Measurements from ENCODE around the gene CELA1.

The CELA1 gene

GRCh38 chr12:51328587-51328986 lies 17.9 kb downstream of the CELA1 start:
- no peak overlapping the region for H3K4me3 ChIP-seq (IDR thresholded peaks at IDR 0.05; ENCODE audit: insufficient read depth, low read depth, low read length)
- H2AFZ ChIP-seq (ENCODE audit: low read depth) = no peak overlapping the region
- no peak overlapping the region for H3K9ac ChIP-seq
- H3K27me3 ChIP-seq (ENCODE audit: insufficient read depth, low read depth) = no peaks in the 10 kb centered on the region
- no peak overlapping the region for H3K27ac ChIP-seq
- H3K4me2 ChIP-seq = no peak overlapping the region
- no peaks in the 10 kb centered on the region for H4K20me1 ChIP-seq (ENCODE audit: insufficient read depth)
- peaks cover 55% of the 10 kb centered on the region for H3K4me1 ChIP-seq (ENCODE audit: low read depth, poor library complexity, severe bottlenecking)
- no peak for TF ChIP-seq CTCF (conservative IDR thresholded peaks at IDR 0.05; ENCODE audit: low read depth, low read length)
- H3K79me2 ChIP-seq (ENCODE audit: insufficient read depth, low read depth) = no peaks in the 10 kb centered on the region
- H3K36me3 ChIP-seq (ENCODE audit: insufficient read depth) = no peaks in the 10 kb centered on the region

- Histone ChIP-seq H3K79me2 (ENCODE audit: insufficient read depth, low read depth) (peaks cover 11% of the 10 kb centered on the region; the same call in 1 of the 2 replicates), H4K20me1 (ENCODE audit: insufficient read depth) (no peaks in the 10 kb centered on the region), H3K4me1 (ENCODE audit: low read depth, poor library complexity, severe bottlenecking) (peaks cover 65% of the 10 kb centered on the region), H3K9ac (peak overlapping the region; percentile 49; the same call in 1 of the 2 replicates), H3K4me2 (peak overlapping the region; percentile 75), H3K36me3 (ENCODE audit: insufficient read depth) (no peaks in the 10 kb centered on the region), H3K27ac (peak overlapping the region; percentile 81), H3K4me3 (IDR thresholded peaks at IDR 0.05; ENCODE audit: insufficient read depth, low read depth, low read length) (no peak overlapping the region), H2AFZ (ENCODE audit: low read depth) (peak overlapping the region; percentile 71), H3K27me3 (ENCODE audit: insufficient read depth, low read depth) (no peaks in the 10 kb centered on the region)
- TF ChIP-seq CTCF (conservative IDR thresholded peaks at IDR 0.05; ENCODE audit: low read depth, low read length) = no peak
Observed at GRCh38 chr12:51326698-51327439, 19.6 kb downstream of the CELA1 start.

- TF ChIP-seq CTCF (conservative IDR thresholded peaks at IDR 0.05; ENCODE audit: low read depth, low read length) = no peak
- Histone ChIP-seq H2AFZ (ENCODE audit: low read depth) (no peak overlapping the region), H3K4me1 (ENCODE audit: low read depth, poor library complexity, severe bottlenecking) (peaks cover 84% of the 10 kb centered on the region), H3K4me3 (IDR thresholded peaks at IDR 0.05; ENCODE audit: insufficient read depth, low read depth, low read length) (no peak overlapping the region), H3K79me2 (ENCODE audit: insufficient read depth, low read depth) (peaks cover 19% of the 10 kb centered on the region; the same call in 1 of the 2 replicates), H4K20me1 (ENCODE audit: insufficient read depth) (no peaks in the 10 kb centered on the region), H3K9ac (no peak overlapping the region), H3K4me2 (no peak overlapping the region), H3K27me3 (ENCODE audit: insufficient read depth, low read depth) (no peaks in the 10 kb centered on the region), H3K36me3 (ENCODE audit: insufficient read depth) (no peaks in the 10 kb centered on the region), H3K27ac (no peak overlapping the region; the same call in 1 of the 2 replicates)
Observed at GRCh38 chr12:51324953-51325352, 21.5 kb downstream of the CELA1 start.

- H2AFZ ChIP-seq (ENCODE audit: low read depth) = peak within 1 kb of the TSS; percentile 58
- peak within 1 kb of the TSS; percentile 72 for H3K4me2 ChIP-seq
- H3K27ac ChIP-seq = peak within 1 kb of the TSS; percentile 75
- no peak within 1 kb of the TSS for H3K4me3 ChIP-seq (IDR thresholded peaks at IDR 0.05; ENCODE audit: insufficient read depth, low read depth, low read length)
- H3K79me2 ChIP-seq (ENCODE audit: insufficient read depth, low read depth) = peaks cover 23% of the 10 kb centered on the region; the same call in 1 of the 2 replicates
- no peaks in the 10 kb centered on the region for H3K36me3 ChIP-seq (ENCODE audit: insufficient read depth)
- no peaks in the 10 kb centered on the region for H3K27me3 ChIP-seq (ENCODE audit: insufficient read depth, low read depth)
- no peak for TF ChIP-seq CTCF (conservative IDR thresholded peaks at IDR 0.05; ENCODE audit: low read depth, low read length)
- H4K20me1 ChIP-seq (ENCODE audit: insufficient read depth) = no peaks in the 10 kb centered on the region
- H3K4me1 ChIP-seq (ENCODE audit: low read depth, poor library complexity, severe bottlenecking) = peaks cover 91% of the 10 kb centered on the region
- H3K9ac ChIP-seq = peak within 1 kb of the TSS; percentile 78
Observed at GRCh38 chr12:51323966-51324895, 22.2 kb downstream of the CELA1 start, which contains the start of gene BIN2. Gene BIN2, minus strand, starts transcription at chr12:51324174. Its CDS starts 72 bp downstream, at chr12:51324102.

Data from KMS-11 (cell line).